ENCODE results near the gene SLC26A6. TPM values are rescaled to one million over a fixed set of nuclear protein-coding genes. Genes with fewer than 3 reads are reported as not detected.

Gene SLC26A6
- total and polyA plus RNA-seq, 2 of the 13 experiments (the other 11 are each of a cell fraction or from before 2014, with no cell fraction given) = 40.7 to 184 TPM

DNA sequence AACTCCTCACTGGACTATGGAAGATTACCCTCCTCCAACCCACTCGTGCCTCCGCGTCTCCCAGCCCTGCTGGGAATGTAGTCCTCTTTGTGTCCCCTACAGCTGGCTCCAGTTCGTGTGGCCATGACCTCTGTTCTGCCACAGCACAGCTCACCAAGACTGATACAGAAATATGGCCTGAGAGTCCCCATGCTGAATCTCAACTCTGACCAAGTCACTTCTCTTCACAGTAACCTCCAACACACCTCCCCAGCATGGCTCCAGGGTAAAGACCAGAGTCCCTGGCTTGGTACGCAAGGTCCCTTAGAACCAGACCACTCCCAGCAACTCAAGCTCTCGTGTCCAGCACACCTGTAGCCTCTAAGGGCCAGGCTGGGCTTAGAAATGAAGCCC lies 37.9 kb downstream of the SLC26A6 start (continued):
- no peak for TF ChIP-seq MEIS2 (CRISPR knock-in tag; IDR thresholded peaks at IDR 0.05)
- TF ChIP-seq, protein P1, sequence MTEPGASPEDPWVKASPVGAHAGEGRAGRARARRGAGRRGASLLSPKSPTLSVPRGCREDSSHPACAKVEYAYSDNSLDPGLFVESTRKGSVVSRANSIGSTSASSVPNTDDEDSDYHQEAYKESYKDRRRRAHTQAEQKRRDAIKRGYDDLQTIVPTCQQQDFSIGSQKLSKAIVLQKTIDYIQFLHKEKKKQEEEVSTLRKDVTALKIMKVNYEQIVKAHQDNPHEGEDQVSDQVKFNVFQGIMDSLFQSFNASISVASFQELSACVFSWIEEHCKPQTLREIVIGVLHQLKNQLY (CRISPR knock-in tag; IDR thresholded peaks at IDR 0.05) = no peak
- TF ChIP-seq, protein P2, sequence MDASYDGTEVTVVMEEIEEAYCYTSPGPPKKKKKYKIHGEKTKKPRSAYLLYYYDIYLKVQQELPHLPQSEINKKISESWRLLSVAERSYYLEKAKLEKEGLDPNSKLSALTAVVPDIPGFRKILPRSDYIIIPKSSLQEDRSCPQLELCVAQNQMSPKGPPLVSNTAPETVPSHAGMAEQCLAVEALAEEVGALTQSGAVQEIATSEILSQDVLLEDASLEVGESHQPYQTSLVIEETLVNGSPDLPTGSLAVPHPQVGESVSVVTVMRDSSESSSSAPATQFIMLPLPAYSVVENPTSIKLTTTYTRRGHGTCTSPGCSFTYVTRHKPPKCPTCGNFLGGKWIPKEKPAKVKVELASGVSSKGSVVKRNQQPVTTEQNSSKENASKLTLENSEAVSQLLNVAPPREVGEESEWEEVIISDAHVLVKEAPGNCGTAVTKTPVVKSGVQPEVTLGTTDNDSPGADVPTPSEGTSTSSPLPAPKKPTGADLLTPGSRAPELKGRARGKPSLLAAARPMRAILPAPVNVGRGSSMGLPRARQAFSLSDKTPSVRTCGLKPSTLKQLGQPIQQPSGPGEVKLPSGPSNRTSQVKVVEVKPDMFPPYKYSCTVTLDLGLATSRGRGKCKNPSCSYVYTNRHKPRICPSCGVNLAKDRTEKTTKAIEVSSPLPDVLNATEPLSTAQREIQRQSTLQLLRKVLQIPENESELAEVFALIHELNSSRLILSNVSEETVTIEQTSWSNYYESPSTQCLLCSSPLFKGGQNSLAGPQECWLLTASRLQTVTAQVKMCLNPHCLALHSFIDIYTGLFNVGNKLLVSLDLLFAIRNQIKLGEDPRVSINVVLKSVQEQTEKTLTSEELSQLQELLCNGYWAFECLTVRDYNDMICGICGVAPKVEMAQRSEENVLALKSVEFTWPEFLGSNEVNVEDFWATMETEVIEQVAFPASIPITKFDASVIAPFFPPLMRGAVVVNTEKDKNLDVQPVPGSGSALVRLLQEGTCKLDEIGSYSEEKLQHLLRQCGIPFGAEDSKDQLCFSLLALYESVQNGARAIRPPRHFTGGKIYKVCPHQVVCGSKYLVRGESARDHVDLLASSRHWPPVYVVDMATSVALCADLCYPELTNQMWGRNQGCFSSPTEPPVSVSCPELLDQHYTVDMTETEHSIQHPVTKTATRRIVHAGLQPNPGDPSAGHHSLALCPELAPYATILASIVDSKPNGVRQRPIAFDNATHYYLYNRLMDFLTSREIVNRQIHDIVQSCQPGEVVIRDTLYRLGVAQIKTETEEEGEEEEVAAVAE (CRISPR knock-in tag; IDR thresholded peaks at IDR 0.05; ENCODE audit: borderline replicate concordance) = no peak
- peak; percentile 21 for TF ChIP-seq PHF5A (CRISPR knock-in tag; IDR thresholded peaks at IDR 0.05; ENCODE audit: low read depth, unreplicated experiment)
- TF ChIP-seq, protein P3, sequence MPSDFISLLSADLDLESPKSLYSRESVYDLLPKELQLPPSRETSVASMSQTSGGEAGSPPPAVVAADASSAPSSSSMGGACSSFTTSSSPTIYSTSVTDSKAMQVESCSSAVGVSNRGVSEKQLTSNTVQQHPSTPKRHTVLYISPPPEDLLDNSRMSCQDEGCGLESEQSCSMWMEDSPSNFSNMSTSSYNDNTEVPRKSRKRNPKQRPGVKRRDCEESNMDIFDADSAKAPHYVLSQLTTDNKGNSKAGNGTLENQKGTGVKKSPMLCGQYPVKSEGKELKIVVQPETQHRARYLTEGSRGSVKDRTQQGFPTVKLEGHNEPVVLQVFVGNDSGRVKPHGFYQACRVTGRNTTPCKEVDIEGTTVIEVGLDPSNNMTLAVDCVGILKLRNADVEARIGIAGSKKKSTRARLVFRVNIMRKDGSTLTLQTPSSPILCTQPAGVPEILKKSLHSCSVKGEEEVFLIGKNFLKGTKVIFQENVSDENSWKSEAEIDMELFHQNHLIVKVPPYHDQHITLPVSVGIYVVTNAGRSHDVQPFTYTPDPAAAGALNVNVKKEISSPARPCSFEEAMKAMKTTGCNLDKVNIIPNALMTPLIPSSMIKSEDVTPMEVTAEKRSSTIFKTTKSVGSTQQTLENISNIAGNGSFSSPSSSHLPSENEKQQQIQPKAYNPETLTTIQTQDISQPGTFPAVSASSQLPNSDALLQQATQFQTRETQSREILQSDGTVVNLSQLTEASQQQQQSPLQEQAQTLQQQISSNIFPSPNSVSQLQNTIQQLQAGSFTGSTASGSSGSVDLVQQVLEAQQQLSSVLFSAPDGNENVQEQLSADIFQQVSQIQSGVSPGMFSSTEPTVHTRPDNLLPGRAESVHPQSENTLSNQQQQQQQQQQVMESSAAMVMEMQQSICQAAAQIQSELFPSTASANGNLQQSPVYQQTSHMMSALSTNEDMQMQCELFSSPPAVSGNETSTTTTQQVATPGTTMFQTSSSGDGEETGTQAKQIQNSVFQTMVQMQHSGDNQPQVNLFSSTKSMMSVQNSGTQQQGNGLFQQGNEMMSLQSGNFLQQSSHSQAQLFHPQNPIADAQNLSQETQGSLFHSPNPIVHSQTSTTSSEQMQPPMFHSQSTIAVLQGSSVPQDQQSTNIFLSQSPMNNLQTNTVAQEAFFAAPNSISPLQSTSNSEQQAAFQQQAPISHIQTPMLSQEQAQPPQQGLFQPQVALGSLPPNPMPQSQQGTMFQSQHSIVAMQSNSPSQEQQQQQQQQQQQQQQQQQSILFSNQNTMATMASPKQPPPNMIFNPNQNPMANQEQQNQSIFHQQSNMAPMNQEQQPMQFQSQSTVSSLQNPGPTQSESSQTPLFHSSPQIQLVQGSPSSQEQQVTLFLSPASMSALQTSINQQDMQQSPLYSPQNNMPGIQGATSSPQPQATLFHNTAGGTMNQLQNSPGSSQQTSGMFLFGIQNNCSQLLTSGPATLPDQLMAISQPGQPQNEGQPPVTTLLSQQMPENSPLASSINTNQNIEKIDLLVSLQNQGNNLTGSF (CRISPR knock-in tag; IDR thresholded peaks at IDR 0.05) = no peak
- TF ChIP-seq SOX13 (IDR thresholded peaks at IDR 0.05) = no peak
- no peak for TF ChIP-seq SOX13 (CRISPR knock-in tag; conservative IDR thresholded peaks at IDR 0.05 in 1 of 2, IDR thresholded peaks at IDR 0.05 in 1 of 2)
- TF ChIP-seq MIXL1 (CRISPR knock-in tag; IDR thresholded peaks at IDR 0.05) = no peak
- TF ChIP-seq, protein P4, sequence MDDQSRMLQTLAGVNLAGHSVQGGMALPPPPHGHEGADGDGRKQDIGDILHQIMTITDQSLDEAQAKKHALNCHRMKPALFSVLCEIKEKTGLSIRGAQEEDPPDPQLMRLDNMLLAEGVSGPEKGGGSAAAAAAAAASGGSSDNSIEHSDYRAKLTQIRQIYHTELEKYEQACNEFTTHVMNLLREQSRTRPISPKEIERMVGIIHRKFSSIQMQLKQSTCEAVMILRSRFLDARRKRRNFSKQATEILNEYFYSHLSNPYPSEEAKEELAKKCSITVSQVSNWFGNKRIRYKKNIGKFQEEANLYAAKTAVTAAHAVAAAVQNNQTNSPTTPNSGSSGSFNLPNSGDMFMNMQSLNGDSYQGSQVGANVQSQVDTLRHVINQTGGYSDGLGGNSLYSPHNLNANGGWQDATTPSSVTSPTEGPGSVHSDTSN (CRISPR knock-in tag; IDR thresholded peaks at IDR 0.05; ENCODE audit: borderline replicate concordance) = no peak
- TF ChIP-seq FOXP1 (IDR thresholded peaks at IDR 0.05) = no peak
- TF ChIP-seq FOXP1 (CRISPR knock-in tag; IDR thresholded peaks at IDR 0.05) = no peak
- TF ChIP-seq, protein P5, sequence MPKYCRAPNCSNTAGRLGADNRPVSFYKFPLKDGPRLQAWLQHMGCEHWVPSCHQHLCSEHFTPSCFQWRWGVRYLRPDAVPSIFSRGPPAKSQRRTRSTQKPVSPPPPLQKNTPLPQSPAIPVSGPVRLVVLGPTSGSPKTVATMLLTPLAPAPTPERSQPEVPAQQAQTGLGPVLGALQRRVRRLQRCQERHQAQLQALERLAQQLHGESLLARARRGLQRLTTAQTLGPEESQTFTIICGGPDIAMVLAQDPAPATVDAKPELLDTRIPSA (CRISPR knock-in tag; IDR thresholded peaks at IDR 0.05; ENCODE audit: borderline replicate concordance) = no peak
- no peak for TF ChIP-seq ZNF709 (CRISPR knock-in tag; IDR thresholded peaks at IDR 0.05)
- no peak for TF ChIP-seq MED8 (CRISPR knock-in tag; IDR thresholded peaks at IDR 0.05; ENCODE audit: insufficient replicate concordance)
- TF ChIP-seq, protein P6, sequence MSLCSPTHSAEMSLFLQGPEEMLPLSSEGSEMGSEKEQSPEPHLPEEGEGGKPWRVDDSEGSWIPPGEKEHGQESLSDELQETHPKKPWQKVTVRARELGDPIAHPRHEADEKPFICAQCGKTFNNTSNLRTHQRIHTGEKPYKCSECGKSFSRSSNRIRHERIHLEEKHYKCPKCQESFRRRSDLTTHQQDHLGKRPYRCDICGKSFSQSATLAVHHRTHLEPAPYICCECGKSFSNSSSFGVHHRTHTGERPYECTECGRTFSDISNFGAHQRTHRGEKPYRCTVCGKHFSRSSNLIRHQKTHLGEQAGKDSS (CRISPR knock-in tag; IDR thresholded peaks at IDR 0.05; ENCODE audit: borderline replicate concordance, low read depth) = no peak
- no peak for TF ChIP-seq HNF4G (IDR thresholded peaks at IDR 0.05; ENCODE audit: borderline replicate concordance, low read depth, low read length)
- TF ChIP-seq HNF4G (CRISPR knock-in tag; IDR thresholded peaks at IDR 0.05; ENCODE audit: borderline replicate concordance, low read depth) = no peak

All from HepG2 (cell line).